AG10803 (cell line): ENCODE results near the gene ALKBH2.

ENCODE experiments used
- DNase-seq: peaks from one replicate; pipeline ENCODE4 v3.0.0; 2010; ENCODE audit warnings: low read depth
- H3K4me3 ChIP-seq: 2 replicates; pipeline ENCODE4 v1.5.1; 2011; ENCODE audit warnings: mild to moderate bottlenecking, low read length, control low read depth
- TF ChIP-seq, protein P1 (sequence below): conservative IDR thresholded peaks from 2 replicates; pipeline ENCODE4 v1.5.1; 2011; ENCODE audit warnings: mild to moderate bottlenecking, low read length, control low read depth, inconsistent platforms

ALKBH2 gene

GRCh38 chr12:109121346-109121880 is 28.1 kb upstream of the ALKBH2 start:
- TF ChIP-seq, protein P1, sequence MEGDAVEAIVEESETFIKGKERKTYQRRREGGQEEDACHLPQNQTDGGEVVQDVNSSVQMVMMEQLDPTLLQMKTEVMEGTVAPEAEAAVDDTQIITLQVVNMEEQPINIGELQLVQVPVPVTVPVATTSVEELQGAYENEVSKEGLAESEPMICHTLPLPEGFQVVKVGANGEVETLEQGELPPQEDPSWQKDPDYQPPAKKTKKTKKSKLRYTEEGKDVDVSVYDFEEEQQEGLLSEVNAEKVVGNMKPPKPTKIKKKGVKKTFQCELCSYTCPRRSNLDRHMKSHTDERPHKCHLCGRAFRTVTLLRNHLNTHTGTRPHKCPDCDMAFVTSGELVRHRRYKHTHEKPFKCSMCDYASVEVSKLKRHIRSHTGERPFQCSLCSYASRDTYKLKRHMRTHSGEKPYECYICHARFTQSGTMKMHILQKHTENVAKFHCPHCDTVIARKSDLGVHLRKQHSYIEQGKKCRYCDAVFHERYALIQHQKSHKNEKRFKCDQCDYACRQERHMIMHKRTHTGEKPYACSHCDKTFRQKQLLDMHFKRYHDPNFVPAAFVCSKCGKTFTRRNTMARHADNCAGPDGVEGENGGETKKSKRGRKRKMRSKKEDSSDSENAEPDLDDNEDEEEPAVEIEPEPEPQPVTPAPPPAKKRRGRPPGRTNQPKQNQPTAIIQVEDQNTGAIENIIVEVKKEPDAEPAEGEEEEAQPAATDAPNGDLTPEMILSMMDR, result no peak
- no peak for DNase-seq

DNA sequence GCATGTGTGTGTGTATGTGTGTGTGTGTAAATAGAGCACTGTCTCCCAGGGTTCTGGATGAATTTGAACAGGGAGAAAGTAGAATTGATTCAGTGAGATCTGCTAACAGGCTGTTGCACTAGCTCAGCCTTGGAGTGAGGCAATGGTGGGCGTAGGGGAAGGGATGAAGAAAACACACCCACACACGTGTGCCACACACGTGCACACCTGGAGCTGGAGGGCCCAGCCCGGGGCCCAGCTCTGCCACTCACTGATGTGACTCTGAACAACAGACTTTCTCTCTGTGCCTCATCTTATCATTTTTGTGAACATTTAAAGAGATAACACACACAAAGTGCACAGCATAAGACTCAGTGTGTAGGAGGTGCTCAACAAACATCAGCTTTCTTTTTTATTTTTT is 27.3 kb upstream of the ALKBH2 start:
- H3K4me3 ChIP-seq, result no peak overlapping the region
- TF ChIP-seq, protein P1, result no peak
- DNase-seq, result no peak

More at GRCh38 chr12:109121346-109121880, 28.1 kb upstream of the ALKBH2 start:
- H3K4me3 ChIP-seq, result no peak overlapping the region

DNA sequence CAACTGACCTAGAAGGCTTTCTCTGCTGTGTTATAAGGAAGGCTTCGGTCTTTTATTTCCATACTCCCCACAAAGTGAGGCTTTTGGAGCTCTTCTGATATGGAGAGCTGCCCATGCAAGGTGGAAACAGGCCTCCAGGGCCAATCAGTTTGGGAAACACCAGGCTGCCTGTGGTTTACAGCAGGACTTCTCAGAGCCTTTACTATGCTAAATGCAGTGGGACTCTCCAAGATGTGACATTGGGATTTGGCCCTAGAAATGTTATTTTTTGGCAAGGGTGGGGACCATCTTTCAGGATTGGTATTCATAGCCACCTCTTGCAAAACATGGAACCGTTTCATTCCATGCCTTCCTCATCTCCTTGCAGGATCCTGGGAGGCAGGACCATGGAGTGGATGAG is 26.8 kb upstream of the ALKBH2 start:
- no peak overlapping the region for H3K4me3 ChIP-seq
- TF ChIP-seq, protein P1, result no peak
- no peak for DNase-seq

- no peak for DNase-seq
- TF ChIP-seq, protein P1, result no peak
- no peak overlapping the region for H3K4me3 ChIP-seq
Measured at GRCh38 chr12:109116611-109116949, 23.3 kb upstream of the ALKBH2 start.

- TF ChIP-seq, protein P1, result no peak
- no peak within 1 kb of the TSS for H3K4me3 ChIP-seq
- DNase-seq, result no peak
Measured at GRCh38 chr12:109115758-109116610, 22.7 kb upstream of the ALKBH2 start, which contains the start of gene ACACB. TSS of gene ACACB (plus strand) at chr12:109116587. CDS start at chr12:109139406, 22,819 bp downstream.

- H3K4me3 ChIP-seq, result no peak overlapping the region
- no peak for DNase-seq
- TF ChIP-seq, protein P1, result no peak
Measured at GRCh38 chr12:109115404-109115757, 22.1 kb upstream of the ALKBH2 start.

GRCh38 chr12:109114644-109115043 is 21.4 kb upstream of the ALKBH2 start:
- DNase-seq, result no peak
- H3K4me3 ChIP-seq, result no peak overlapping the region
- TF ChIP-seq, protein P1, result no peak
